Endothelial cell of umbilical vein (primary cell): ENCODE data around the gene CASP6. TPM values are rescaled to one million over a fixed set of nuclear protein-coding genes. Genes with fewer than 3 reads are reported as not detected.

Experiments used
- BruUV-seq: library from RNA; stranded (reverse); fragments of 400-500 nt; replicated peaks from 2 replicates; lab custom pipeline; 2021; lab: Mats Ljungman, UMichigan
- CTCF ChIA-PET: fragments of 300-600, 350-600 bp; sonication (Branson Sonifier 250); formaldehyde crosslinking; loops from one replicate; lab custom pipeline; 2021; ENCODE audit warnings: antibody characterized with exemption, inconsistent platforms; lab: Charles Lee
- POLR2A ChIA-PET: fragments of 300-600, 350-600 bp; sonication (Branson Sonifier 250); formaldehyde crosslinking; loops from one replicate; lab custom pipeline; 2021; ENCODE audit warnings: antibody characterized with exemption, inconsistent platforms; lab: Charles Lee
- DNase-seq: peaks from one replicate; pipeline ENCODE4 v3.0.0-alpha.2; 2011; ENCODE audit warnings: low read depth, low spot score
- FAIRE-seq: peaks from 2 replicates; lab custom pipeline; 2011; peaks lifted over from hg19 to GRCh38; lab: Jason Lieb, UNC
- H2AFZ ChIP-seq: 2 replicates; pipeline ENCODE4 v1.6.0; 2012; ENCODE audit warnings: low read depth, low read length, control low read depth, inconsistent platforms
- H3K27ac ChIP-seq: 2 replicates; pipeline ENCODE4 v1.5.1; 2011; ENCODE audit warnings: low read depth, mild to moderate bottlenecking, control low read depth, low read length, moderate library complexity; ENCODE audit not compliant: insufficient read depth
- H3K27me3 ChIP-seq, 2 experiments: 2 replicates each; pipeline versions ENCODE4 v1.6.0 to v1.6.1; 2011; ENCODE audit warnings: low read length in 2 of 2, mixed read lengths in 1 of 2; ENCODE audit not compliant: control insufficient read depth in 2 of 2, insufficient read depth in 2 of 2
- H3K36me3 ChIP-seq, 2 experiments: 2 replicates in 1 of 2; 3 replicates in 1 of 2; pipeline ENCODE4 v1.5.1; 2011; ENCODE audit warnings: low read length in 2 of 2, mild to moderate bottlenecking in 1 of 2, moderate library complexity in 1 of 2; ENCODE audit not compliant: control insufficient read depth in 2 of 2, insufficient read depth in 2 of 2; ENCODE audit errors: extremely low read depth in 1 of 2
- H3K4me1 ChIP-seq: 3 replicates; pipeline ENCODE4 v1.5.1; 2011; ENCODE audit warnings: mild to moderate bottlenecking, low read length; ENCODE audit not compliant: control insufficient read depth, insufficient read depth; ENCODE audit errors: extremely low read depth
- H3K4me2 ChIP-seq: 2 replicates; pipeline ENCODE4 v1.6.1; 2011; ENCODE audit warnings: low read length, control low read depth, mixed read lengths; ENCODE audit not compliant: insufficient read depth
- H3K4me3 ChIP-seq, 3 experiments: fragments of 200-600 bp in 1 of 3; sonication (generic), shearing (Covaris generic) in 1 of 3; replicated peaks in 1 of 3; 2 replicates each; pipeline ENCODE4 v1.5.1; 2011 to 2016; ENCODE audit warnings: control low read depth in 3 of 3, low read length in 3 of 3, mild to moderate bottlenecking in 2 of 3, inconsistent platforms in 1 of 3, low read depth in 1 of 3, moderate library complexity in 1 of 3; ENCODE audit not compliant: insufficient read depth in 1 of 3
- H3K79me2 ChIP-seq: 2 replicates; pipeline ENCODE4 v1.6.0; 2012; ENCODE audit warnings: low read length, inconsistent platforms; ENCODE audit not compliant: control insufficient read depth, insufficient read depth
- H3K9ac ChIP-seq: replicated peaks from 2 replicates; pipeline ENCODE3; 2011; ENCODE audit warnings: low read length, control low read depth; ENCODE audit not compliant: insufficient read depth; ENCODE audit errors: extremely low read depth
- H3K9me1 ChIP-seq: replicated peaks from 3 replicates; pipeline ENCODE4 v1.6.0; 2011; ENCODE audit warnings: mild to moderate bottlenecking, low read length; ENCODE audit not compliant: control insufficient read depth, insufficient read depth; ENCODE audit errors: extremely low read depth
- H3K9me3 ChIP-seq: replicated peaks from 2 replicates; pipeline ENCODE4 v1.5.1; 2012; ENCODE audit warnings: low read length, inconsistent platforms; ENCODE audit not compliant: control insufficient read depth, insufficient read depth
- H4K20me1 ChIP-seq: replicated peaks from 2 replicates; pipeline ENCODE3; 2011; ENCODE audit warnings: mild to moderate bottlenecking, low read length; ENCODE audit not compliant: control insufficient read depth, insufficient read depth; ENCODE audit errors: extremely low read depth
- EZH2 ChIP-seq: IDR thresholded peaks from 2 replicates; pipeline ENCODE4 v1.6.1; 2012; ENCODE audit warnings: borderline replicate concordance, low read depth, mild to moderate bottlenecking, moderate library complexity, low read length, inconsistent platforms; ENCODE audit not compliant: severe bottlenecking
- GATA2 ChIP-seq: IDR thresholded peaks from 2 replicates; pipeline ENCODE4 v1.7.0; 2011; ENCODE audit warnings: low read depth, mild to moderate bottlenecking, moderate library complexity, mixed read lengths, low read length; ENCODE audit not compliant: insufficient read length, insufficient read depth
- JUN ChIP-seq: IDR thresholded peaks from 2 replicates; pipeline ENCODE4 v1.6.1; 2011; ENCODE audit warnings: borderline replicate concordance, low read depth; ENCODE audit not compliant: insufficient read length, insufficient read depth
- MYC ChIP-seq: IDR thresholded peaks from one replicate; pipeline ENCODE4 v1.6.1; 2011; ENCODE audit warnings: mild to moderate bottlenecking, low read depth, low read length
- POLR2A ChIP-seq: IDR thresholded peaks from 2 replicates; pipeline ENCODE4 v1.6.1; 2012; ENCODE audit warnings: low read depth, mild to moderate bottlenecking, control low read depth, low read length
- POLR2AphosphoS5 ChIP-seq: IDR thresholded peaks from 2 replicates; pipeline ENCODE4 v1.6.1; 2012; ENCODE audit warnings: low read depth, mild to moderate bottlenecking, control low read depth, low read length, moderate library complexity; ENCODE audit not compliant: insufficient read depth
- dilution Hi-C: fragments of 300-500 bp; cut with MboI; formaldehyde crosslinking; loops from one replicate; pipeline ENCODE4 v1.15.0; 2019; ENCODE audit warnings: low sequenced_read_pairs; ENCODE audit not compliant: extremely low pct_ligation_motif_present
- intact Hi-C: fragments of 100-400 bp; cut with micrococcal nuclease; formaldehyde crosslinking; loops from one replicate; pipeline ENCODE4 v1.10.0; 2022
- polyA plus RNA-seq, 4 experiments: library from polyadenylated mRNA; depleted of rRNA in 3 of 4; stranded (reverse) in 3 of 4; unstranded in 1 of 4; fragments of >200 nt; gene quantifications; 2 replicates each; pipeline versions ENCODE4 v1.2.1 to v1.2.3, GENCODE V29; 2011 to 2012; ENCODE audit warnings: missing spikeins in 1 of 4
- total RNA-seq: library from RNA; stranded (reverse); gene quantifications from 2 replicates; pipeline ENCODE4 v1.2.3, GENCODE V29; 2021
- TF ChIP-seq, protein P1 (sequence below), 2 donors: IDR thresholded peaks; 1 replicate in 1 of 2; 2 replicates in 1 of 2; pipeline ENCODE4 v1.5.1; 2011; ENCODE audit warnings: low read length in 2 of 2, mild to moderate bottlenecking in 2 of 2, moderate library complexity in 2 of 2, control low read depth in 1 of 2, inconsistent platforms in 1 of 2, low read depth in 1 of 2; ENCODE audit not compliant: insufficient read depth in 1 of 2; ENCODE audit errors: extremely low read depth in 1 of 2

Gene CASP6
- total and polyA plus RNA-seq, 2 donors (not counting 3 experiments of a cell fraction or from before 2014, with no cell fraction given): 35.4 to 52.1 TPM

DNA sequence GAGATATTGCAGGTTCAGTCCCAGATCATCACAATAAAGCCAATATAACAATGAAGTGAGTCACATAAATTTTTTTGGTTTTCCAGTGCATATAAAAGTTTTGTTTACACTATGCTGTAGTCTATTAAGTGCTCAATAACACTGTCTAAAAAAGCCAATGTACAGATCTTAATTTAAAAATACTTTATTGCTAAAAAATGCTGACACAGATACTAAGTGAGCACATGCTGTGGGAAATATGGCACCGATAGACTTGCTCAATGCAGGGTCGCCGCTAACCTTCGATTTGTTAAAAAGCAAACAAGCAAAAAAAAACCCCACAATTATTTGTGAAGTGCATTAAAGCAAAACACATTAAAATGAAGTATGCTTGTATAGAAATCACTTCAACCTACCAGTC lies 16.4 kb upstream of the CASP6 start:
- no peaks in the 10 kb centered on the region for H3K27me3 ChIP-seq
- H3K9ac ChIP-seq: no peak overlapping the region
- H2AFZ ChIP-seq: no peak overlapping the region
- DNase-seq (no peak), FAIRE-seq (no peak)
- no peaks in the 10 kb centered on the region for H4K20me1 ChIP-seq
- no peak overlapping the region for H3K27ac ChIP-seq
- no peak for TF ChIP-seq GATA2
- no peak for TF ChIP-seq EZH2
- TF ChIP-seq MYC: no peak
- no peak for TF ChIP-seq POLR2A
- no peak overlapping the region for H3K4me2 ChIP-seq
- intact Hi-C loops: no loop called here
- H3K9me3 ChIP-seq: no peaks in the 10 kb centered on the region
- no peaks in the 10 kb centered on the region for H3K79me2 ChIP-seq
- dilution Hi-C loops: no loop called here
- ChIA-PET CTCF (no interaction called here), POLR2A (no interaction called here)
- no peaks in the 10 kb centered on the region for H3K4me1 ChIP-seq
- H3K4me3 ChIP-seq: no peak overlapping the region
- peaks cover 0 to 2% of the 10 kb centered on the region in 2 experiments for H3K36me3 ChIP-seq
- no TSS peak for BruUV-seq
- no peaks in the 10 kb centered on the region for H3K9me1 ChIP-seq

DNA sequence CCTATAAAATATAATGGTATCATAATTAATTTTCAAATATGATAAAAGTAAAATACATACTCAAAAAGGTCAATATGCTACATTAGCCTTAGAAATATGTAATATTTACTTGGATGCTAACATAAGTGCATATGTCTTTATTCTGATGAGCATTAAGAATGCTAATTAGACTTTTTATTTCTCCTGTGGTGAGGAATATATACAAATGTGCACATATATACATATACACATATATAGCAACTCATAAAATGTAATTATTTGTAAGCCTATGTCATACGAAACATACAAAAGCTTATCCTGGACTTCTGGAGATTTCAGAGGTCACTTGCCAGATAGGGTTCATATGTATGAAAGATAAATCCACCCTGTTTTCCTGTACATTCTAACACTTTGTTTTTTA lies 15.5 kb upstream of the CASP6 start:
- Histone ChIP-seq H3K27me3 (no peaks in the 10 kb centered on the region), H2AFZ (no peak overlapping the region), H3K4me3 (no peak overlapping the region), H3K9ac (no peak overlapping the region), H3K27ac (no peak overlapping the region), H4K20me1 (no peaks in the 10 kb centered on the region), H3K9me1 (no peaks in the 10 kb centered on the region), H3K4me2 (no peak overlapping the region), H3K36me3 (peaks cover 0 to 2% of the 10 kb centered on the region in 2 experiments), H3K9me3 (no peaks in the 10 kb centered on the region), H3K79me2 (no peaks in the 10 kb centered on the region), H3K4me1 (no peaks in the 10 kb centered on the region)
- no TSS peak for BruUV-seq
- FAIRE-seq: no peak
- intact Hi-C loops: no loop called here
- ChIA-PET CTCF (no interaction called here), POLR2A (no interaction called here)
- TF ChIP-seq MYC (no peak), EZH2 (no peak), JUN (no peak), GATA2 (no peak), POLR2AphosphoS5 (no peak)
- TF ChIP-seq, protein P1, sequence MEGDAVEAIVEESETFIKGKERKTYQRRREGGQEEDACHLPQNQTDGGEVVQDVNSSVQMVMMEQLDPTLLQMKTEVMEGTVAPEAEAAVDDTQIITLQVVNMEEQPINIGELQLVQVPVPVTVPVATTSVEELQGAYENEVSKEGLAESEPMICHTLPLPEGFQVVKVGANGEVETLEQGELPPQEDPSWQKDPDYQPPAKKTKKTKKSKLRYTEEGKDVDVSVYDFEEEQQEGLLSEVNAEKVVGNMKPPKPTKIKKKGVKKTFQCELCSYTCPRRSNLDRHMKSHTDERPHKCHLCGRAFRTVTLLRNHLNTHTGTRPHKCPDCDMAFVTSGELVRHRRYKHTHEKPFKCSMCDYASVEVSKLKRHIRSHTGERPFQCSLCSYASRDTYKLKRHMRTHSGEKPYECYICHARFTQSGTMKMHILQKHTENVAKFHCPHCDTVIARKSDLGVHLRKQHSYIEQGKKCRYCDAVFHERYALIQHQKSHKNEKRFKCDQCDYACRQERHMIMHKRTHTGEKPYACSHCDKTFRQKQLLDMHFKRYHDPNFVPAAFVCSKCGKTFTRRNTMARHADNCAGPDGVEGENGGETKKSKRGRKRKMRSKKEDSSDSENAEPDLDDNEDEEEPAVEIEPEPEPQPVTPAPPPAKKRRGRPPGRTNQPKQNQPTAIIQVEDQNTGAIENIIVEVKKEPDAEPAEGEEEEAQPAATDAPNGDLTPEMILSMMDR (IDR thresholded peaks at IDR 0.05; ENCODE audit: extremely low read depth in 1 of 2, insufficient read depth in 1 of 2, low read depth in 1 of 2, low read length in 2 of 2): no peak
- DNase-seq: no peak
- dilution Hi-C loops: no loop called here
